ENCODE data around the gene MYL6. TPM values are rescaled to one million over a fixed set of nuclear protein-coding genes. Genes with fewer than 3 reads are reported as not detected.

The MYL6 gene
- polyA plus RNA-seq, 1 donor from 2014 or later, result 3,234 TPM

DNA sequence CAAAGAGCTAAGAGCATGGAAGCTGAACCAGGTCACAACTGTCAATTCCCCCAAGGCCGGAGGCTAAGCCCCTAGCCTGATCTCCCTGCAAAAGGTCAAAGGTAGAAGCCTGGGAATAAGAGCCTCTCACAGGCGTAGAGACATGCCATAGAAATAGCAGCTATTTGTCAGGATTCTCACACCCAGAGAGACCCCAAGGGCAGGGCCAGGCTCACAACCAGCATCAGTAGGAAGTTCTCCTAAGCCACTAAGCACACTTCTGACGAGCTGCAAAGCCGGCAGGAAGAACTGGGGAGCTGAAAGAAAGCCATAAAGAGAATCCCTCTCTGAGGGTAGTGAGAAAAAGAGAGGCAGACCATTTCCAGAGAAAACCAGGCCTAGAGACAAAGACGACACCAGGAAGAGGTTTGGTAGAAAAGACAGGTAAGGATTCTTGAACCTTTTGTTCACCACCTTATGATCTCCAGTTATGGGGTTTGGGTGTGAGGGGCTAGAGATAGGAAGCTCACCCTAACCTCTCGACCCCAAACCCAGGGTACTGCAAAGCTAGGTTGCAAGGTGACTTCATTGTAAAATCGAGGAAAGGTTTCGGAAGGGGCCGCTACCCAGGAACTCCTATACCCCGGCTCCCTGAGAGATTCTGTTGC is 30.1 kb downstream of the MYL6 start:
- Histone ChIP-seq H3K36me3 (ENCODE audit: insufficient read depth, low read length) (peaks cover 14% of the 10 kb centered on the region), H3K27me3 (ENCODE audit: insufficient read depth, low read depth, low read length) (no peaks in the 10 kb centered on the region), H3K4me2 (ENCODE audit: low read length) (peak overlapping the region; percentile 95), H2AFZ (ENCODE audit: low read depth, low read length) (peak overlapping the region; percentile 66), H4K20me1 (ENCODE audit: insufficient read depth) (no peaks in the 10 kb centered on the region), H3K9ac (ENCODE audit: low read length) (peak overlapping the region; percentile 99), H3K79me2 (replicated peaks; ENCODE audit: insufficient read depth, low read length) (peaks cover 35% of the 10 kb centered on the region), H3K27ac (ENCODE audit: low read length) (peak overlapping the region; percentile 97), H3F3A (ENCODE audit: insufficient read depth, low read length, poor library complexity, severe bottlenecking) (peaks cover 7% of the 10 kb centered on the region), H3K9me3 (ENCODE audit: low read length) (no peaks in the 10 kb centered on the region), H3K9me2 (ENCODE audit: insufficient read depth, low read length) (no peaks in the 10 kb centered on the region), H3K4me3 (ENCODE audit: low read length) (peak overlapping the region; percentile 97)
- TF ChIP-seq, protein P1, sequence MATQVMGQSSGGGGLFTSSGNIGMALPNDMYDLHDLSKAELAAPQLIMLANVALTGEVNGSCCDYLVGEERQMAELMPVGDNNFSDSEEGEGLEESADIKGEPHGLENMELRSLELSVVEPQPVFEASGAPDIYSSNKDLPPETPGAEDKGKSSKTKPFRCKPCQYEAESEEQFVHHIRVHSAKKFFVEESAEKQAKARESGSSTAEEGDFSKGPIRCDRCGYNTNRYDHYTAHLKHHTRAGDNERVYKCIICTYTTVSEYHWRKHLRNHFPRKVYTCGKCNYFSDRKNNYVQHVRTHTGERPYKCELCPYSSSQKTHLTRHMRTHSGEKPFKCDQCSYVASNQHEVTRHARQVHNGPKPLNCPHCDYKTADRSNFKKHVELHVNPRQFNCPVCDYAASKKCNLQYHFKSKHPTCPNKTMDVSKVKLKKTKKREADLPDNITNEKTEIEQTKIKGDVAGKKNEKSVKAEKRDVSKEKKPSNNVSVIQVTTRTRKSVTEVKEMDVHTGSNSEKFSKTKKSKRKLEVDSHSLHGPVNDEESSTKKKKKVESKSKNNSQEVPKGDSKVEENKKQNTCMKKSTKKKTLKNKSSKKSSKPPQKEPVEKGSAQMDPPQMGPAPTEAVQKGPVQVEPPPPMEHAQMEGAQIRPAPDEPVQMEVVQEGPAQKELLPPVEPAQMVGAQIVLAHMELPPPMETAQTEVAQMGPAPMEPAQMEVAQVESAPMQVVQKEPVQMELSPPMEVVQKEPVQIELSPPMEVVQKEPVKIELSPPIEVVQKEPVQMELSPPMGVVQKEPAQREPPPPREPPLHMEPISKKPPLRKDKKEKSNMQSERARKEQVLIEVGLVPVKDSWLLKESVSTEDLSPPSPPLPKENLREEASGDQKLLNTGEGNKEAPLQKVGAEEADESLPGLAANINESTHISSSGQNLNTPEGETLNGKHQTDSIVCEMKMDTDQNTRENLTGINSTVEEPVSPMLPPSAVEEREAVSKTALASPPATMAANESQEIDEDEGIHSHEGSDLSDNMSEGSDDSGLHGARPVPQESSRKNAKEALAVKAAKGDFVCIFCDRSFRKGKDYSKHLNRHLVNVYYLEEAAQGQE (IDR thresholded peaks at IDR 0.05; ENCODE audit: borderline replicate concordance), result no peak
- TF ChIP-seq, protein P2, sequence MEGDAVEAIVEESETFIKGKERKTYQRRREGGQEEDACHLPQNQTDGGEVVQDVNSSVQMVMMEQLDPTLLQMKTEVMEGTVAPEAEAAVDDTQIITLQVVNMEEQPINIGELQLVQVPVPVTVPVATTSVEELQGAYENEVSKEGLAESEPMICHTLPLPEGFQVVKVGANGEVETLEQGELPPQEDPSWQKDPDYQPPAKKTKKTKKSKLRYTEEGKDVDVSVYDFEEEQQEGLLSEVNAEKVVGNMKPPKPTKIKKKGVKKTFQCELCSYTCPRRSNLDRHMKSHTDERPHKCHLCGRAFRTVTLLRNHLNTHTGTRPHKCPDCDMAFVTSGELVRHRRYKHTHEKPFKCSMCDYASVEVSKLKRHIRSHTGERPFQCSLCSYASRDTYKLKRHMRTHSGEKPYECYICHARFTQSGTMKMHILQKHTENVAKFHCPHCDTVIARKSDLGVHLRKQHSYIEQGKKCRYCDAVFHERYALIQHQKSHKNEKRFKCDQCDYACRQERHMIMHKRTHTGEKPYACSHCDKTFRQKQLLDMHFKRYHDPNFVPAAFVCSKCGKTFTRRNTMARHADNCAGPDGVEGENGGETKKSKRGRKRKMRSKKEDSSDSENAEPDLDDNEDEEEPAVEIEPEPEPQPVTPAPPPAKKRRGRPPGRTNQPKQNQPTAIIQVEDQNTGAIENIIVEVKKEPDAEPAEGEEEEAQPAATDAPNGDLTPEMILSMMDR (IDR thresholded peaks at IDR 0.05; ENCODE audit: poor library complexity, severe bottlenecking), result no peak
- TF ChIP-seq EP300 (conservative IDR thresholded peaks at IDR 0.05; ENCODE audit: poor library complexity, severe bottlenecking) (no peak), TAF1 (IDR thresholded peaks at IDR 0.05; ENCODE audit: low read depth) (no peak), RAD21 (conservative IDR thresholded peaks at IDR 0.05) (no peak), EZH2 (IDR thresholded peaks at IDR 0.05; ENCODE audit: borderline replicate concordance, insufficient read depth, low read length, poor library complexity, severe bottlenecking) (no peak), POLR2AphosphoS5 (IDR thresholded peaks at IDR 0.05) (no peak), MXI1 (conservative IDR thresholded peaks at IDR 0.05; ENCODE audit: poor library complexity, severe bottlenecking) (no peak), SMC3 (conservative IDR thresholded peaks at IDR 0.05; ENCODE audit: poor library complexity) (no peak)

DNA sequence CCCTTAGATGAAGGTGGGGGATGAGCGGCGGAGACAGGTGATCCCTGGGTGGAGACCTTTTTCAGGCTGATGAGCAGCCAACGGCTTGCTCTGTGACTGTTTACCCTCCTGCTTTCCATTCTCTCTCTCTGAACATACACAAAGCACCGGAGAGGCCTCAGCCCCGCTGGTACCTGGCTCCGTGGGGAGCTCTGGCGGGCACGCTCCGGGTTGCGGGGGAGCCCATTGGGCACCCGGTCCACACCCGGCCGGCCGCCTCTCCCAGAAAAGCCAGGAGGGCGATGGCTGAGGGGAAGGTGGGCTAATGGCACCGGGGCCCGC is 30.6 kb downstream of the MYL6 start:
- Histone ChIP-seq H3K27me3 (ENCODE audit: insufficient read depth, low read depth, low read length) (no peaks in the 10 kb centered on the region), H3F3A (ENCODE audit: insufficient read depth, low read length, poor library complexity, severe bottlenecking) (peaks cover 7% of the 10 kb centered on the region), H3K36me3 (ENCODE audit: insufficient read depth, low read length) (peaks cover 10% of the 10 kb centered on the region), H3K9me3 (ENCODE audit: low read length) (no peaks in the 10 kb centered on the region), H4K20me1 (ENCODE audit: insufficient read depth) (no peaks in the 10 kb centered on the region), H3K27ac (ENCODE audit: low read length) (peak overlapping the region; percentile 97), H3K9ac (ENCODE audit: low read length) (peak overlapping the region; percentile 99), H3K79me2 (replicated peaks; ENCODE audit: insufficient read depth, low read length) (peaks cover 35% of the 10 kb centered on the region), H3K9me2 (ENCODE audit: insufficient read depth, low read length) (no peaks in the 10 kb centered on the region), H3K4me2 (ENCODE audit: low read length) (peak overlapping the region; percentile 95), H2AFZ (ENCODE audit: low read depth, low read length) (peak overlapping the region; percentile 66), H3K4me3 (ENCODE audit: low read length) (peak overlapping the region; percentile 97)
- TF ChIP-seq TAF1 (IDR thresholded peaks at IDR 0.05; ENCODE audit: low read depth) (no peak), POLR2AphosphoS5 (IDR thresholded peaks at IDR 0.05) (no peak), EP300 (conservative IDR thresholded peaks at IDR 0.05; ENCODE audit: poor library complexity, severe bottlenecking) (no peak), RAD21 (conservative IDR thresholded peaks at IDR 0.05) (no peak), MXI1 (conservative IDR thresholded peaks at IDR 0.05; ENCODE audit: poor library complexity, severe bottlenecking) (no peak)
